Measurements from ENCODE around the gene ZNF8.
"Not testable (repeated sequence)": the region's sequence is repeated elsewhere in the genome, so short reads cannot be mapped to it uniquely, and the experiment has no call there.

ZNF8 gene

DNA sequence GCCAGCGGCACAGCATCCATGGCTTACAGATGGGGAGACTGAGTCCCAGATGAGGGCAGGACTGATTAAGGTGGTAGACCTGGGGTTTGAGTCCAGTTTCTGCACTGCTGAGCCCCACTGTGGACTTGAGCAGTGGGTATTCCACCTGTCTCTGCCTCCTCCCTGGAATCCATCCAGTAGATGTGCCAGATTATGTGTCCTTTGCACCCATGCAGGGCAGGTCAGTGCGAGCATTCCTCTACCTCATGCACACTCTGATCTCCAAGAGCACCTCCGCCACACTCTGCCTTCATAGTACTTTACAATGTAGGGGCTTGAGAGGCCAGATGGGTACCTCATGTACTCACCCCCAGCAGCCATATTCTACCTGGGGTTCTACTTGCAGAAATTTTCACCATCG, 58.1 kb downstream of the ZNF8 start:
- no peak for DNase-seq (ENCODE audit: low read depth)

DNA sequence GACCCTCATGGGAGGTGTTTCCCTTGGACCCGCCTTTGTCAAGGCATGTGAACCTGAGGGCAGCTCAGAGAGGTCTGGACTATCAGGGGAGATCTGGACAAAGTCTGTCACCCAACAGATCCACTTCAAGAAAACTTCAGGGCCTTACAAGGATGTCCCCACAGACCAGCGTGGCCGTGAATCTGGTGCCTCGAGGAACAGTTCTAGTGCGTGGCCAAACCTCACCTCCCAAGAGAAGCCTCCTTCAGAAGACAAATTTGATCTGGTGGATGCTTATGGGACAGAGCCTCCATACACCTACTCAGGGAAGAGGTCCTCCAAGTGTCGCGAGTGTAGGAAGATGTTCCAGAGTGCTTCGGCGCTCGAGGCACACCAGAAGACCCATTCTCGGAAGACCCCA, 59.6 kb downstream of the ZNF8 start:
- no peak for DNase-seq (ENCODE audit: low read depth)

DNA sequence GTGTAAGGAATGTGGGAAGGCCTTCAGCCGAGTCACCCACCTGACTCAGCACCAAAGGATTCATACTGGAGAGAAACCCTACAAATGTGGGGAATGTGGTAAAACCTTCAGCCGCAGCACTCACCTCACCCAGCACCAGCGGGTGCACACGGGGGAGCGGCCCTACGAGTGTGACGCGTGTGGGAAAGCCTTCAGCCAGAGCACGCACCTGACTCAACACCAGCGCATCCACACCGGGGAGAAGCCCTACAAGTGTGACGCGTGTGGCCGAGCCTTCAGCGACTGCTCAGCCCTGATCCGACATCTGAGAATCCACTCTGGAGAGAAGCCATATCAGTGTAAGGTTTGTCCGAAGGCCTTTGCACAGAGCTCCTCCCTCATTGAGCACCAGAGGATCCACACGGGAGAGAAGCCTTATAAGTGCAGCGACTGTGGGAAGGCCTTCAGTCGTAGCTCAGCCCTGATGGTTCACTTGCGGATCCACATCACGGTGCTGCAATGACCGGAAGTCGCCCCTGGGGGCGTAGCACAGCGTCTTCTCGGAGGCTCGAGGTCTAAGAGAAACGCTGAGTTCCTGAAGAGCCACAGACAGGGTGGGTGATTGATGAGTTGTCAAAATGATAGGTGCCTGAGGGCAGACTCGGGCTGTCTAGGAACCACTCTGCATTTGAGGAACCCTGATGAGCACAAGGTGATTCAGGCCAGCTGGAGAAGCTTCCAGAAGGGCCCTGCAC, 60.2 kb downstream of the ZNF8 start:
- DNase-seq (ENCODE audit: low read depth) = no peak

DNA sequence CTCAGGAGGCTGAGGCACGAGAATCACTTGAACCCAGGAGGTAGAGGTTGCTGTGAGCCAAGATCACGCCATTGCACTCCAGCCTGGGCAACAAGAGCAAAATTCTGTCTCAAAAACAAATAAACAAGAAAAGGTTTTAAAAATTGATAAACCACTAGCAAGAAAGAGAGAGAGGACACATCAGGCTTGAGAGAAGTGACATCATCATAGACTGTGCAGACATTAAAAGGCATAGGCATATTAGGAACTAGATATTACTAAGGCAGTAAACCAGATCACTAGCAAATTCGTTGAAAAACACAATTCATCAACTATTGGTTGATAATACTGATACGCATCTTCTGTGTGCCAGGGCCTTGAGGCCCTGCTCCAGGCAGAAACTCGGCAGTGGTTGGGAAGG, 66.8 kb downstream of the ZNF8 start:
- no peak for DNase-seq (ENCODE audit: low read depth)

DNA sequence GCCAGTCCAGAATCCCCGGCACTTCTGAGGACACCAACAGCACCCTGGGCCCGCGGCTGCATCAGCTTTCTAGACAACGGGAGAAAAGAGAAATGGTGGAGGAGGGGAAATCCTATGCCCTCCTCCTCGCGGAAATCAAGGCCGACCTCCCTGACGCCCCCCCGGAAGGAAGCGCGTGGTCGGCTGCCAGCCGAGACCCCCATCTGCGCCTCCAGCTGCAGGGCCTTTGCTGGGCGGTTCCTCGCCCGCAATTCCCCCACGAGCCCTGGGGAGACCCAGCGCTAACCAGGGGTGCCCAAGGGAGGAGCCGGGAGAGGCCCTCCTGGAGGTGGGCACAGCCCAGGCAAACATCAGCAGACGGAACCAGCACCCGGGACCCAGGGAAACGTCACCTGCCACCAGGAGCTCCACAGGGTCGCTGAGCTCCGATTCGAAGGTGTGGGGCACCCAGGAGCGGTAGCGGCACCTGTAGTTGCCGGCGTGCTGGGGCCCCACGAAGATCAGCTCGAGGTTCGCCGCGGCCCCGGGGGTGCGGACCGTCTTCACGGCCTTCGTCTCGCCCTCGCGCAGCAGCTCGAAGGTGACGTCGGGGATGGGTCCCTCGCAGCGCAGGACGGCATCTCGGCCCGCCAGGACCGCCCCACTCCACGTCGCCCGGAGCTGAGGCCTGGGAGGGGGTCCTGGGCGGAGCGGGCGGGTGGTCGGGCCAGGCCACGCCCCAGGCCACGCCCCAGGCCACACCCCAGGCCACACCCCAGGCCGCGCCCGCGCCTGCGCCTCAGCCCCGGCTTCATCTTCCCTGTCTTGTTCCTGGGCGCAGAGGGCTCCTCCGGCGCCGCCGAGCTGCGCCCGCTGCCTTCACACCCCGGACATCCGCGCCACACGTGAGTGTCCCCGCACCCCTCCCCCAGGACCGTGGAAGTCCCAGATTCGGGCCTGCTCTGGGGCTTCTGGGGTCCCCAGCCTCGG, 68.5 kb downstream of the ZNF8 start:
- no peak for DNase-seq (ENCODE audit: low read depth)

DNA sequence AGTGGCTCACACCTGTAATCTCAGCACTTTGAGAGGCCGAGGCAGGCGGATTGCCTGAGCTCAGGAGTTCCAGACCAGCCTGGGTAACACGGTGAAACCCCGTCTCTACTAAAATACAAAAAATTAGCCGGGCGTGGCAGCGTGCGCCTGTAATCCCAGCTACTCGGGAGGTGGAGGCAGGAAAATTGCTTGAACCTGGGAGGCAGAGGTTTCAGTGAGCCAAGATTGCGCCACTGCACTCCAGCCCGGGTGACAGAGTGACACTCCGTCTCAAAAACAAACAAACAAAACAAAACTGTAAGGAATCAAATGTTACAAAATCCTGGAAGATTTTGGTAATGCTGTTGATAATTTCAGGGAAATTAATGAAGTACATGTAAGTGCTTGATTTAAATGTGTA, 69.3 kb downstream of the ZNF8 start:
- DNase-seq (ENCODE audit: low read depth) = not testable (repeated sequence)

DNA sequence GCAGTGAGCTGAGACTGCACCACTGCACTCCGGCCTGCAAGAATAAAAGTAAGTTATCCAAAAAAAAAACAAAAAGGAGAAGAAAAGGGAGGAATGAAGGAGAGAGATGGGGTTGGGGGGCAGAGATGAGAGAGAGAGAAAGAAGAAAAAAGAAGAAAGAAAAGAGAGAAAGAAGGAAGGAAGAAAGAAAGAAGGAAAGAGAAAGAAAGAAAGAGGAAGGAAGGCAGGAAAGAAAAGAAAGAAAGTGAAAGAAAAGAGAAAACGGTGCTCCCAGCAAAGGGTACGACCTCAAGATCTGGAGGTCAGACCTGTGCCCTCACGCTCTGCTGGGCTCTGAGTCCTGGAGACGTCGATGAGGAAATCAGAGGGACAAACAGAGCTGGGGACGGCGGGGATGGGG, 70.8 kb downstream of the ZNF8 start:
- no peak for DNase-seq (ENCODE audit: low read depth)

DNA sequence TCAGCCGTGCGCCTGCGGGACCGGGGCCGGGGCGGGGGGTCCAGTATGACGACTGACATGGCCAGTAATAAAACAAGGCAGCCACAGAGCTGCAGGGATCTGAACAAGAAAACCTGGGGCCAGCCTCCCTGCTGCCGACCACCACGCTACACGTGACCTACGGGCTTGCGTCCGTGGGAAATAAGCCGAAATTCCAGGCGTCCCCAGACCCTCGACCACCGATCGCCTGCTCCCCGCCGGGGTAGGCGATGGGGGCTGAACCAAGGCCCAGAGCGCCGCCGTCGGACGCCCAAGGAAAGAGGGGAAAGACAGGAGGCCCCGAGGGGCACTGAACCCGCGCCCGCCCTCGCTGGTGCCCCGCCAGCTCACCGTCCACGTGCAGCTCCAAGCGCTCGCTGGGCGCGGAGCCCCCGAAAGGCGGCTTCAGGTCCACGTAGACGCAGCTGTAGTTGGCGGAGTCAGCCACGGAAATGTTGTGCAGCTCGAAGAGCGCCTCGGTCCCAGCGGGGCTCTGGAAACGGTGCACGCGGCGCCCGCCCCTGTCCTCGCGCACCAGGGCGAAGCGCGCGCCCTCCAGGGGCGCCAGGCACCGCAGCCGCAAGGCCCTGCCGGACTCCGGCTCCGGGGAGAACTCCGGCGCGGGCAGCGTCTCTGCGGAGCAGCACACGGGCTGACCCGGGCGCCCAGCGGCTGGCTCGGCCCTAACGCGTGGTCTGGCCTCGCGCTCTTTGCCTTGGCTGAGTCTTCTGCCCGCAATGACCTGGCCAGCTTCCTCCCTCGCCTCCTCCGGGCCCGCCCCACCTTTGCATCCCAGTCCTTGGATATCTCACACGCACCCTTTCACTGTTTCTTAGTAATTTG, 71.5 kb downstream of the ZNF8 start:
- DNase-seq (ENCODE audit: low read depth) = no peak

DNA sequence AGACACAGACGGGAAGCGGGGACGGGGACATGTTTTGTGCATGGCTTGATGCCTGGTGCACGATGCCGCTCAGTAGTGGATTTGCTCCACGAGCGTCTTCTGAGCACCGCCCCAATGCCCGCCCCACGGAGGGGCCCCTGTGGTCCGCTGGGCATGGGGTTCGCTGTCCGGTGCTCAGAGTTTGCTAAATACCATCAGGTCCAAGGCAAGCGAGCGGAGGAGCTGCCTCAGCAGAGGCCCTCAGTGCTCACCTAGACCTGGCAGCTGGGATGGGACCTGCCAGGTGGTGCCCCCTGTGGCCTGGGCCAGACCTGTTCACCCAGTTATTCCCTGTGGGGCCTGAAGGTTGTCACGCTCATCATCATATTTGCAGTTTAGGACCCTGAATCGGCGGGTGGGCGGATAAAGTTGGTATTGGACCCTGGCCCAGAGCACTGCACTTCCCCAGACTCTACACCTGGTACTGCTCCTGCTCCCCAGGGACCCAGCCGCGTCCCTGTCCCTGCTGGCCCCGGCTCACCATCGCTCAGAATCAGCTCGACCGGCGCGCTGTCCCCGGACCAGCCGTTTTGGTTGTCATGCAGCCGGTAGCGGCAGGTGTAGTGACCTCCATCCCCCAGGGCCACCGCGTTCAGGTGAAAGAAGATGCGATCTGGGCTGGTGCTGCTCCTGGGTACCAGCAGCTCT, 72.3 kb downstream of the ZNF8 start:
- DNase-seq (ENCODE audit: low read depth) = no peak

DNA sequence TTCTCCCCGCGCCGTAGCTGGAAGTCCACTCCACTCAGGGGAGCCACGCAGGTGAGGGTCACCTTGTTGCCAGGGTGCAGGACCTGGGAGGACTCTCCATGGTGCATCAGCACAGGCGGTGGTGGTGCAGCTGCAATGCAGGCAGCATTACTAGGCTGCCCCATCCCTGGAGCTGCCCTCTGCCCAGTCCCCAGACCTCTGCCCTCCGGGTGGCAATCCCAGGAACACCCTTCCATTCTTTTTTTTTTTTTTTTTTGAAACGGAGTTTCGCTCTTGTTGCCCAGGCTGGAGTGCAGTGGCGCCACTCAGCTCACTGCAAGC, 72.8 kb downstream of the ZNF8 start:
- DNase-seq (ENCODE audit: low read depth) = no peak

DNA sequence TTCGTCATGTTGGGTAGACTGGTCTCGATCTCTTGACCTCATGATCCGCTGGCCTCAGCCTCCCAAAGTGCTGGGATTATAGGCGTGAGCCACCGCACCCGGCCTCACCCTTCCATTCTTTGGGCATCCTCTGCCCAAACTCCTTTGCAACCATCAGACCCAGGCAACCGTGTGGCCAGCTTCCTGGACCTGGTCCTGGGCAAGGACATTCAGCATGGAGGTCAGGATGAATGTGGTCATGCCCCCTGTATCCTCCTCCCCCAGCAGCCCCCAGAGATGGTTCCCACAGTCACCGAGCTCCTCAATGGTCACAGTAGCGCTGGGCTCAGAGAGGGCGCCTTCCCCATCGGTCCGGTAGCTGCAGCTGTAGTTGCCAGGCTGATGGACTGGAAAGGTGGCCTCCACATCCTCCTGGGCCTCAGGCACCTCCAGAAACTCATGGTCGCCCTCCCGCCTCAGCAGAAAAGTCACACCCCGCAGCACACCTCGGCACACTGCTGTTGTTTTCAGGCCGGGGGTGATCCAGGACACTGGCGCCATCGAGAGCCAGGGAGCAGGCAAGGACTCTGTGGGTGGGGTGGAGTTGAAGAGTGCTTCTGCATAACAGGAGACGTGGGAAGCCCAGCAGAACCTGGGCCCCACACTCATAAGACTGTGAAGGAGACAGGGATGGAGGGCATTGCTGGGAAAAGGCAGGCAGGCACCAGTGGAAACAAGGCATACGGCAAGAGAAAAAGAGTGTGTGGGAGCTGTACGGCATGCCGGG, 73.4 kb downstream of the ZNF8 start:
- DNase-seq (ENCODE audit: low read depth) = no peak
